Sigmoid colon (tissue), 3 donors: ENCODE results near the gene SLC10A6.

Experiments used
- CTCF ChIP-seq, 4 experiments: fragments of 450-650 bp in 3 of 4; fragments of 200-600 bp in 1 of 4; IDR thresholded peaks; one replicate each; pipeline ENCODE4 v1.5.1; 2016 to 2019; ENCODE audit warnings: antibody characterized with exemption in 4 of 4, mild to moderate bottlenecking in 3 of 4, moderate library complexity in 2 of 4
- POLR2A ChIP-seq, 2 donors: fragments of 450-650 bp; IDR thresholded peaks; one replicate each; pipeline ENCODE4 v1.6.1; 2016; ENCODE audit warnings: antibody characterized with exemption in 2 of 2, mild to moderate bottlenecking in 2 of 2, moderate library complexity in 2 of 2

GRCh38 chr4:86890790-86891189, 41.6 kb upstream of the SLC10A6 start:
- TF ChIP-seq CTCF (IDR thresholded peaks at IDR 0.05) (no peak), POLR2A (IDR thresholded peaks at IDR 0.05) (no peak)
